OCI-LY3 (cell line): ENCODE results near the gene SLC37A1.

ENCODE experiments used
- CTCF ChIP-seq: fragments of 200-600, 300-600 bp; sonication (generic); IDR thresholded peaks from 2 replicates; pipeline ENCODE4 v1.5.1; 2014; ENCODE audit warnings: antibody characterized with exemption, low read length, low read depth
- EZH2phosphoT487 ChIP-seq: fragments of 200-600 bp; shearing (Covaris generic); IDR thresholded peaks from 2 replicates; pipeline ENCODE4 v1.6.1; 2018; ENCODE audit warnings: antibody characterized with exemption, mixed run types, low read depth

DNA sequence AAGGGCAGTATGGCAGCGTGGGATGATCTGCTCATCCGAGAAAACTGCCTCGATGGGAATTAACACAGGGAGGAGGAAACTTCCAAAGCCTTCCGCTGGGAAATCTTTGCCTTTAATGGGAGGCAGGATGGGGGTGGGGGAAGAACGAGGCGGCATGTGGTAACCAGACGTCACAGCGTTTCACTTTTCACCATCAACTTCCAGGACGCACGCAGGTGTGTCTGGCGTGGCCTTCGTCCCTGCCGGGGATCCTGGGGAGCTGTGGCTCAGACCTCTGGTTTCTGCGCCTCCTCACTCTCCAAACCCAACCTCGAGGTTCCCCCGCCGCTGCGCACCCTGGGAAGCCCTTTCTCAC is 17.9 kb upstream of the SLC37A1 start:
- TF ChIP-seq CTCF (no peak), EZH2phosphoT487 (no peak)
